Cerebellar cortex (tissue), 1 donor: ENCODE measurements around the gene YIF1A.
"Not testable (repeated sequence)": the region's sequence is repeated elsewhere in the genome, so short reads cannot be mapped to it uniquely, and the experiment has no call there.

Experiments
- DNase-seq: peaks from one replicate; pipeline ENCODE4 v3.0.0-alpha.2; 2015; ENCODE audit warnings: low spot score

Gene YIF1A

GRCh38 chr11:66326261-66327111, 37.5 kb upstream of the YIF1A start:
- DNase-seq, result no peak

DNA sequence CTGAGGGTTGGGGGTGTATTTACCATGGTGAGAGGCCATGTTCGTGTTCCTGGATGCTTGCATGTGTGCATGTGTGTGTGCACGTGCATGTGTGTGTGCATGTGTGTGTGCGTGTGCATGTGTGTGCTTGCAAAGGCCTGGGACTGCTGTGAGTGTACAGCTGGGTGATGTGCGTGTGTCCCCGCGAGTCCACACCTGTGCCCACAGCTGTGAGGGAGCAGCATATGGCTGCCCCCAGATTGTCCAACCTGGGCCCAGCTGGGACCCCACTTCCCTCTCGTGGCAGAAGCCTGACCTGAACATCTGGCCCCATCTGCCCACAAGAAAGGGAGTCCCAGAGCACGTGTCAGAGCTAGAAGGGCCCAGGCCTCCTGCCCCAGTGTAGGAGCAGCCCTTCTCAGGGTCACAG, 36.3 kb upstream of the YIF1A start:
- no peak for DNase-seq

GRCh38 chr11:66324664-66325063, 35.7 kb upstream of the YIF1A start:
- no peak for DNase-seq

- DNase-seq, result no peak
These were observed 34.7 kb upstream of the YIF1A start for GRCh38 chr11:66323684-66324083.

DNA sequence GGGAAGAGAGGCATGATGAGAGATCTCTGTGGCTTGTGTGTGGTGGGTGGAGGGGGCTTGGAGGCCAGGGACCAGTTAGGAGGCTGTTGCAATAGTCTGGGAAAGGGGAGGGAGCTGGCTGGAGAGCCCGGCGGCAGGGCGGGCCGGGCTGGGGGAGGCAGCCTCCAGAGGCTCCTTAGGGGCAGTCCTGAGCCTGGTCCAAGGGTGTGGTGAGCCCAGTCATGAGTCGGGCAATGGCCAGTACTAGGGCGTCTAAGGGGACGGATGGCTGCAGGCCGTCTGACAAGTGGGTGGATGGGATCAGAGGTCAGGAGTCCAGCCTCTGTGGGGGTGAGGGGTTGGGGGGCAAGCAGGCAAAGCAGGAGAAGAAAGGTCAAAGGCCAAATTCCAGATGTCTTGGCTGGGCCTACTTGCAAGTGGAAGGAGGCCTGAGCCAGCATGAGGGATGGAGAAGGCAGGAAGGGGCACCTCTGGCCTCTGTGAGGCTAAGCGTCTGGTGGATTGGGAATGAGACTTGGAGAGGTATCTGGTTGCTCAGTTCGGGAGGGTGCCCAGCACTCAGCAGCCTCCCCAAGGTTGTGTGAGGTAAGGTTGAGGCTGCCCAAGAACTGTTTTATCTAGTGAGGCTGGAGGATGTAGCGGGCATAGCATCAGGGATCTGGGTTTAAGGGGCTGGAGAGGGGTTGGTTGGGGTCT, 33.9 kb upstream of the YIF1A start:
- no peak for DNase-seq

GRCh38 chr11:66321606-66322005, 32.7 kb upstream of the YIF1A start:
- no peak for DNase-seq

DNA sequence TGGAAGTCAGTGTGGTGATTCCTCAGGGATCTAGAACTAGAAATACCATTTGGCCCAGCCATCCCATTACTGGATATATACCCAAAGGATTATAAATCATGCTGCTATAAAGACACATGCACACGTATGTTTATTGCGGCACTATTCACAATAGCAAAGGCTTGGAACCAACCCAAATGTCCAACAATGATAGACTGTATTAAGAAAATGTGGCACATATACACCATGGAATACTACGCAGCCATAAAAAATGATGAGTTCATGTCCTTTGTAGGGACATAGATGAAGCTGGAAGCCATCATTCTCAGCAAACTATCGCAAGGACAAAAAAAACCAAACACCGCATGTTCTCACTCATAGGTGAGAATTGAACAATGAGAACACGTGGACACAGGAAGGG, 31.8 kb upstream of the YIF1A start:
- DNase-seq, result not testable (repeated sequence)

DNA sequence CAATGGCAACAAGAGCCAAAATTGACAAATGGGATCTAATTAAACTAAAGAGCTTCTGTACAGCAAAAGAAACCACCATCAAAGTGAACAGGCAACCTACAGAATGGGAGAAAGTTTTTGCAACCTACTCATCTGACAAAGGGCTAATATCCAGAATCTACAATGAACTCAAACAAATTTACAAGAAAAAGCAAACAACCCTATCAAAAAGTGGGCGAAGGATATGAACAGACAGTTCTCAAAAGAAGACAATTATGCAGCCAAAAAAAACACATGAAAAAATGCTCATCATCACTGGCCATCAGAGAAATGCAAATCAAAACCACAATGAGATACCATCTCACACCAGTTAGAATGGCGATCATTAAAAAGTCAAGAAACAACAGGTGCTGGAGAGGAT, 31.3 kb upstream of the YIF1A start:
- DNase-seq, result not testable (repeated sequence)

- DNase-seq, result no peak
These were observed 29.6 kb upstream of the YIF1A start for GRCh38 chr11:66318600-66318970.

GRCh38 chr11:66317723-66318599, 29.0 kb upstream of the YIF1A start:
- DNase-seq, result no peak

- no peak for DNase-seq
These were observed 28.4 kb upstream of the YIF1A start for GRCh38 chr11:66317322-66317722.

- DNase-seq, result no peak
These were observed 27.9 kb upstream of the YIF1A start, which contains the start of gene CD248 for GRCh38 chr11:66316849-66317251. CD248 (minus strand) TSS chr11:66317044; CDS start chr11:66317027, 17 bp downstream.

DNA sequence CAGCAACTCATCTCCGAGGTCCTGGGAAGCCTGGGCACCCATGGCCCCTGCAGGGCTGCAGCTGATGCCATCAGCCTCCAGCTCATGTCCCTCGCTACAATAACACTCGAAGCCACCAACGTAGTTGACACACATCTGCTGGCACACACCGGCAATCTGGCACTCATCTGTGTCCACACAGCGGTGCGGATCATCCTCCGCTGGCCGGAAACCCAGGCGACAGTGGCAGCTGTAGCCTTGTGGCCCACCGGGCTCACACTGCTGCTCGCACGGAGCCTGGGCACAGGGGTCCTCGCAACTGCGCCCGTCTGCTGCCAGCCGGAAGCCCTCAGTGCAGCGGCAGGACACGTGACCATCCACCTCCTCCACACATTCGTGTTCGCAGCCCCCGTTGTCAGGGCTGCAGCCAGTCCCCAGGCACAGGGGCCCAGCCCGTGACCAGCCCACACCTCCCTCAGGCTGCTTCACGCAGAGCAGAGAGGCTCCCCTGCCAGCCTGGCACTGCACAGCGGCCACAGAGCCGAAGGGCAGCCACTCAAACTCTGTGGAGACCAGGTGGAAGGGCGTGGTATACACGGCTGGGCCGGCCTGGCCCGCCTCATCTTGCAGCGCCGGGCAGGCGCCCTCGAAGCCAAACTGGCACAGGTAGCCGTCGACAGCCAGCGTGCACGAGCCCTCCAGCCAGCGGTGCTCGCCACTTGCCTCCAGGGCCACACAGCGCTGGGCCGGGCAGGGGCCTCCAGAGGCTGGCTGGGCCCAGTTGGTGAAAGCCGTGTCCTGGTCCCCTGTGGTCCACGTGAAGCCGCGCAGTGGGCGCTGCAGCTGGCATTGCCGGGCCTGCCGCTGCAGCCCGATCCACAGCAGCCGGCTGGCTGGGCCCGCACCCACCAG, 27.2 kb upstream of the YIF1A start:
- no peak for DNase-seq

DNA sequence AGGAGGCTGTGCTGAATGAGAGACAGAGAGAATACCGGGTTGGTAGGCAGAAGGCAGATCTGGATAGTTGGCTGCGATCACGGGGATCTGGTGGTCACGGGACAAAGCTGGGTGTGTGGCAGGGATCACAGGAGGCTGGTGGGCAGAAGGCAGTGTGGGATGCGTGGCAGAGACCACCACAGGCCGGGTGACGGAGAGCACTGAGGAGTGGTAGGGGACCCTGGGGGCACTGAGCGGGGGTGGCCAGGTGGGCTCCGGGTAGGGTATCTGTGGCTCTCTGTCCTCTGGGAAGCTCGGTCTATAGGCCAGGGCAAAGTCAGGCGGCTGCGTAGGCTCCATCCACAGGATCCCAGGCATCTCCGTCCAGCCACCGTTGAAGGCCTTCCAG, 26.5 kb upstream of the YIF1A start:
- no peak for DNase-seq

DNA sequence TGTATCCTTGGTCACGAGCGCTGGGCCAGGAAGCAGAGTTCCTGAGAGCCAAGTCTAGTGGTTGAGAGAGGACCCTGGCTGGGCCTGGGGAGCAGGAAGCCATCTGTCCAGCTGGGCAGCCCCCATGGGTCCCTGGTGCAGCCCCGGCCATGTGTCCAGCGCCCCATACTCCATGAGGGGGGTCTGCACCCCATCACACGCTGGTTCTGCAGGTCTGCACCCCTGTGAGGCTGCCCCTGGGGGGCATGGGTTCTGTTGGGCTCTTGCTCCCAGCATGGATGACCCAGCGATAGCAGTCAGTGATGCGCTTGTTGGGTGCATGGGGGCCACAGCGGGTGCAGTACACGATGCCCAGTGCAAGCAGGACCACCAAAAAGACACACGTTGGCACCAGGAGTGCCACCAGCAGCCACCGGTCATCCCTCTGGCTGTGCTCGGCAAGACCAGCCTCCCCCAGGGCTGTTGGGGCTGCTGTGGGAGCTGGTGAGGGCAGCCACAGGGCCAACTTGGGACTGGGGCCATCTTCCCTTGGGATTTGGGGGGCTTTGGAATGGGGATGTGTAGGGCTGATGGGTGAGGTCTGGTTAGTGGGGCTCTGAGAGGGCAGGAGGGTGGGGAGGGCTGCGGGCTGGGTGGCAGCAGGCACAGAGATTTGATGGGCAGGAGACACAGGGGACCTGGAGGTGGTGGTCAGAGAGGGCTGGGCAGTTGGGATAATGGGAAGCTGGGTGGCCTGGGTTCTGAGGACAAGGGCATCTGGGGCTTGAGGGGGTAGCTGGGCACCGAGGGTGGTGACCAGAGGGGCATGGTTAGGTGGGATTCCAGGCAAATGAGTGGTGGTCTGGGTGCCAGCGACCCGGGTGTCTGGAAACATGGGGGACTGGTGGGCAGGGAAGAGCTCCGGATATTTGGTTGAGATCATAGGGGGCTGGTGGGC, 25.9 kb upstream of the YIF1A start:
- DNase-seq, result no peak

DNA sequence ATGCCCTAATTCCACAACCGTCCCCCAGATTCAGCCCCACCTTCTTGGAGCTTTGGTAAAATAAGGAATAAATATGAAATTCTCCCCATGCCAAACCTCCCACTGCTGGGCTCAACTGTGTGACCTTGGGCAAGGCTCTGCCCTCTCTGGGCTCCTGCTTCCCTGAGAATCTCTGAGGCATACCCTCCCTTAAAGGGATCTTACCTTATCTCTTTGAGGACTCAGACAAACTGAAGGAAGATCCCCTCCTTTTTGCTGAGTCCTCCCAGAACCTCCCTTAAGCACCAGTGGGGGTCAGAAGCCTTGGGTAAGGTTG, 25.2 kb upstream of the YIF1A start:
- no peak for DNase-seq

- no peak for DNase-seq
These were observed 24.6 kb upstream of the YIF1A start for GRCh38 chr11:66313321-66314185.

GRCh38 chr11:66312549-66313320, 23.8 kb upstream of the YIF1A start:
- peak; percentile 94 for DNase-seq
